ENCODE data around the gene NDUFAF8.

Gene NDUFAF8

DNA sequence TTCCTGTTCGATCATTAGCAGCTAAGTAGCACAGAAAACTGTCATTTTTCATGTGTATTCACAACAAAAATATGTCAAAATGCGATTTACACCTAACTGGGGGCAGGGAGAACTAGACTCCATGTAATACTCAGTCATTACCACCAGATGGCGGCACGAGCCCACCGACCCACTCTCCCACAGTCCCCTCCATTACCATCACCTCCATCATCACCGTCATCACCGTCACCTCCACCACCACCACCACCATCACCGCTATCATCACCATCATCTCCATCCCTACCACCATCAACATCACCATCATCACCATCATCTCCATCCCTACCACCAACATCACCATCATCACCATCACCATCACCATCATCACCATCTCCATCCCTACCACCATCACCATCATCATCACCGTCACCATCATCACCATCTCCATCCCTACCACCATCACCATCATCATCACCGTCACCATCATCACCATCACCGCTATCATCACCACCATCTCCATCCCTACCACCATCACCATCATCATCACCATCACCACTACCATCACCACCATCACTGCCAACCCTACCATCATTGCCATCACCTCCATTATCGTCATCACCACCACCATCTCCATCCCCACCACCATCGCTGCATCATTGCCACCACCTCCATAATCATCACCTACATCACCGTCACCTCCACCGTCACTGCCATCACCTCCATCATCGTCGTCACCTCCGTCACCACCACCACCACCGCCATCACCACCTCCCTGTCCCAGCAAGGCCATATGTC is 14.4 kb downstream of the NDUFAF8 start:
- no peak for DNase-seq

DNA sequence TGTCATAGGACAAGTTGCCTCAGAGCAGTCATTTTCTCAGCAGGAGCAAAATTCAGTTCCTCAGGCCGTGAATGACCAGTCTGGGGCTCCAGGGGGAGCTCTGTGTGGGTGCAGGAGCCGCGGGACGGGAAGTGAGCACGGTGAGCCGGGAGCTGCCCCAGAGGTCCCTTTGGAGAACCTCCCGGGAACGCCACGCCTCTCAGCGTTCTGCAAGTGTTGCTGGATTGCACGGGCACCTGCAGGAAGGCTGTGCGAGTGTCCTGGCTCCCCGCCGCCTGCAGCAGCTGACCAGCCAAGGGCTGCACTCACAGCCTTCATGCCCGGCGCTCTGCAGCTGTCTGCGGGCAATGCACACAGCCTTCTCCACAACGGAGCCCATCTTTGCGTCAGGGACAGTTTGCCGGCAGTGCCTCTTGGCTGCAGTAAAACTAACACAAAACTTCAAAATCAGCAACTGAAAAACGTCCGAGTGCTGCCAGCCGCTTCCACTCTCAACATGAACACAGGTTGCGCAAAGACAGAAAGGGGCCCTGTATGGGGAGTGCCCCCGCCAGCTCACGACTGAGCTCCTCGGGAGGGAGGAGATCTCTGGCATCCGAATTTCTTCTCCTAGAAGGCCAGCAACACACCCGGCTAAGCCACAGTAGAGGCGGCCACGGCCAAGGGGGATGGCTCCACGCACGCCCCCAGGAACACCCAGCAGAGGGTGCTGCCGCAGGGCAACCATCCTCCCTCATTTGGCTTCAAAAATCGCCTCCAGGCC is 16.0 kb downstream of the NDUFAF8 start:
- peak; percentile 68 for DNase-seq

DNA sequence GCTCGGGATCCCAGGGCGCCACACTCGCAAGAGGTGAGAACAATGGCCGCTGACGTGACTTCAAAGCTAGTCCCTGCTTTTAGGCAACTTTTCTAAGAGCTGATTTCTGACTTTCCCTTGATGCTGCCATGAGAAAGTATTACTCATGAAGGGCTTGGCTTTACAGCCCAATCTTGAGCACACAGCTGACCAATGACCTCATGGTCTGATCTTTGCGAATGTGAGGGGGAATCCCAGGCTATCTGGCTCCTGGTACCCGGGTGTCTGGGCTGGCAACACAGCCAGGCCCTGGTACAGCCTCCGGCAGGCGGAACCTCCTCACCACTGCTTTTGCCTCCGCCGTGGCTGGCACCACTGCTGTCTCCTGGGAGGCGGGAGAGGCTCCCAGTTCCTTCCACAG is 17.5 kb downstream of the NDUFAF8 start:
- no peak for DNase-seq

DNA sequence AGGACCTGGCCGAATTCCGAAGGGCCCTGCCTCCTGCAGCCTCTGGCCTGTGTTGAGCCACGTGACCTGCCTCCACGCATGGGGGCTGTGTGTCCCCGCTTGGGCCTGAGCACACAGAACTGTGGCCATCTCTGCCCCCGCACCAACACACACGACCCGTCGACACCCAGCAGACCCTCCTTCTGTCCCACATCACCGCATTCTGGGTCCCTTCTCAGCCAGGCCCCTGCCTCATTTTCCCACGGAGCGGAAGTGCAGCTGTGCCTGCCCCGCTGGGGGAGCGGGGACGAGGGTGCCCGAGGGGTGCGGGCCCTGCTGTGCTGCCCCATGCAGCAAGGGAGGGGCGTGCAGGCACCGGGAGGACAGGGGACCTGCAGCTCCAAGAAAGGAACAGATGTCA is 18.4 kb downstream of the NDUFAF8 start:
- no peak for DNase-seq

DNA sequence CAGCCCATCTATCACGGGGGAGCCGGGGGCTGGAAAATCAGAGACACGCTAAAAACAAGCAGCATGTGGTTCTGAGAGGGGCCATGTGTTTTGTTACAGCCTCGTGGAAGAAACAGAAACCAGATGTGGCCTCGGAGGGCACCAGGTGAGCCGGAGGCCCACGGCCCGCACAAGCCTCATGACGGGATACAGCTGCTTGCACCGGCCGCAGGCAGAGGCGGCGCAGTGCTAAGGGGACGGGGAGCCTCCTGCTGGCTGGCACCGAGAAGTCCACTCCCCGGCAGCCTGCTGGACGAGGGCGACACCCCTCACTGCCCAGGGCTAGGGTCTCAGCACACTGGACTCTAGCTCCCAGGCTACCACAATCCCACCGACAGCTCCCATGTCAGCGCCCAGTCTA is 19.2 kb downstream of the NDUFAF8 start:
- no peak for DNase-seq

DNA sequence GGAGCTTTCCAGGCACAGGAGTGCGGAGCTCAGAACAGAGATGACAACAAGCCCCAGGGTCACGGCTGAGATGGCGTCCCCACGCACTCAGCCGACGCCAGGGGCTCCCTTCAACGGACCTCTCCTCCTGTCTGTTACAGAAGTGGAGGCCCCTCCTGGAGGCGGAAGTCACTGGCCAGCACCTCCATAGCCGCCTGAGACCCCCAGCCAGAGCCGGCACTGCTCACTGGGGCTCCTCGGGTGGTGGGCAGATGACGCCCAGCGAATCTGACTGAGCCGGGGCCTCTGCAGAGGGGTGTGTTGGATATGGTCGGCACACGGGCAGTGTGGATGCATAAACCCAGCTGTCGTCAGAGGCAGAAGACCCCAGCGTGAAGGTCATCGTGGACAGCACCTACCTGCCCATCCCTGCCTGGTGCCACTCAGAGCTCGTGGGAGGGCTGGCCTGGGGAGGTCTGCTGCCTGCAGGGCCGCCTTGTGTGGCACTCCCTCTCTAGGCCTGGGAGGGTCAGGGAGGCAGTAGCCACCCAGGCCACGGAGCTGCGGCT is 20.0 kb downstream of the NDUFAF8 start:
- no peak for DNase-seq

DNA sequence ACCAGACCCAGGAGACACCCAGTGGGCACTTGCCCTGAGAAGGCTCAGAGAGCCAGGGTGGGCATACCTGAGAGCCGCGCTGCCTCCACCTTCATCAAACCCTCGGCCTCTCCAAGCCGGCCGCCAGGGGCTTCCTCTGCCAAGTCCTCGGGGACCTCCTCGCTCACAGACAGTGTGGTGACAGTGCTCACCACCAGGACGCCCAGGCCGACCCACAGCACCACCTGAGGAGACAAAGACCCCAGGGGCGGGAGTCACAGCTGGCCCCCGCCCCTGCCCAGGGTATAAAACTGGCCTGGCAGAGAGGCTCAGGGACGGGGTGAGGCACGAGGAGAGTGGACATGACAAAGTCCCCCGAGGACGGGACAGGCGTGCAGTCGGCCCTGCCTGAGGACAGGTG is 21.1 kb downstream of the NDUFAF8 start:
- DNase-seq, result no peak

DNA sequence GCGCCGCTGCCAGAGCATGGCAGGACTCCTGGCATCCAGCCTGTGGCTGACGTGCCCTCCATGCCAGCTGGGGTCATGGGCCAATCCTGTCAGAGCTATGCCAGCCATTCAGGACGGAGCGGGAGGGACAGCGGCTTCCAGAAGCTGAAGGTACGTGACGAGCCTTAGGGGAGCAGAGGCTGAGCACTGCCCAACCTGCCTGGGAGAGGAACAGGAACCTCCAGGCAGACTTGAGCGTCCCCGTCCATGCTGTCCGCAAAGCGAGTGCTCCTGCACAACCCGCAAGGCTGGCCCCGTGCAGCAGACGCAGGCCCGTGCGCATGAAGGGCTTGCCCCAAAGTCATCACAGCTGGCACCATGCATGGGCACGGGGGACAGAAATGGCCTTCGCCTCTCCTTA is 21.5 kb downstream of the NDUFAF8 start:
- no peak for DNase-seq

DNA sequence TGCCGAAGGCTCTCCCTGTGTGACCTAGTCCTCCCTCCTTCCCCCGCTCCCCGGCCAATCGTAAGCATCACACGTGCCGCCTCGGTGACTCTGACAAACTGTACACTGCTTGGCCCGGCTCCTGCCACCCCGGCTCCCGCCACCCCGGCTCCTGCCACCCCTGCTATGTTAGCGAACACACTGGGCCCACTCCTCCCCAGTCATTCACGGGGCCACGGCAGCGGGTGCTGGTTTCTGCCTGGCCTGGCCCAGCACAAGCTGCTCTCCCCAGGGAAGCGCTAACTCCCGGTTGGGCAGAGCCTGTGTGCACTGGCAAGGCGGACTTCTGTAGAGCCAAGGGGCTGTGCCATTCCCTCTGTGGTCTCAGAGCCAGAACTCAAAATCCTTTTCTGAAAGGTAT is 22.0 kb downstream of the NDUFAF8 start:
- DNase-seq, result no peak

DNA sequence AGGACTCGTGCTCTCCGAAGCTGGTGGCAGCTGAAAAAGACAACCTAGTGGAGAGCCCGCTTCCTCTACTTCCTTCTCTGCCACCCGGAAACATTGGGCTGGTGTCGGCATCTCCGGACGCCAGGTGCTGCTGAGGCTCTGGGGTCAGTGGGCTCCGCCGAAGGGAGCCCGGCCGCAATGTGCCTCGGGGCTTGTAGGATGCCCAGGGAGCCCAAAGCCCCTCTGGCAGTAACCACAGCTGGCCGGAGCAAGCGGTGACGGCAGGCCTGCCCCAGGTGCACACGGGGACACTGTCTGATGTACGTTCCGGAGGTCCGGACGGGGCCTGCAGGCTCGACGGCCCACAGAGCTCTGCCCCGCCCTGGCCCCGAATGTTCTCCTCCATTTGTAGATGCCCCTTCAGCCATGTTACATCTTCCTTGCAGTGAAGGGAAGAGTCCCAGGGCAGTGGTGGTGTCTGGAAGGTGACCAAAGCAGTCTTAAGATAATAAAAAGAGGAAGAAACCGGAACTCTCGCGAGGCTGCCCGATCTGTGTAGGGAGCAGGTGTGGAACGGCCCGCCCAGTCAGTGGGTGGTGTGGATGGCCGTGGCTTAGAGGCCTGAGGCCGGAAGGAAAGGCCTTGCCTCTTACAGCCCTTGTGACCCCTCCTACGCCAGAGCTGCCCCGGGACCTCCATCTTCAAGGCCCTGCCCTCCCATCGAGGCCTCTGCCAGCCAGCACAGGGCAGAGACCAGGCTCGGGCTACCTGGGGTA is 22.6 kb downstream of the NDUFAF8 start:
- DNase-seq, result no peak

DNA sequence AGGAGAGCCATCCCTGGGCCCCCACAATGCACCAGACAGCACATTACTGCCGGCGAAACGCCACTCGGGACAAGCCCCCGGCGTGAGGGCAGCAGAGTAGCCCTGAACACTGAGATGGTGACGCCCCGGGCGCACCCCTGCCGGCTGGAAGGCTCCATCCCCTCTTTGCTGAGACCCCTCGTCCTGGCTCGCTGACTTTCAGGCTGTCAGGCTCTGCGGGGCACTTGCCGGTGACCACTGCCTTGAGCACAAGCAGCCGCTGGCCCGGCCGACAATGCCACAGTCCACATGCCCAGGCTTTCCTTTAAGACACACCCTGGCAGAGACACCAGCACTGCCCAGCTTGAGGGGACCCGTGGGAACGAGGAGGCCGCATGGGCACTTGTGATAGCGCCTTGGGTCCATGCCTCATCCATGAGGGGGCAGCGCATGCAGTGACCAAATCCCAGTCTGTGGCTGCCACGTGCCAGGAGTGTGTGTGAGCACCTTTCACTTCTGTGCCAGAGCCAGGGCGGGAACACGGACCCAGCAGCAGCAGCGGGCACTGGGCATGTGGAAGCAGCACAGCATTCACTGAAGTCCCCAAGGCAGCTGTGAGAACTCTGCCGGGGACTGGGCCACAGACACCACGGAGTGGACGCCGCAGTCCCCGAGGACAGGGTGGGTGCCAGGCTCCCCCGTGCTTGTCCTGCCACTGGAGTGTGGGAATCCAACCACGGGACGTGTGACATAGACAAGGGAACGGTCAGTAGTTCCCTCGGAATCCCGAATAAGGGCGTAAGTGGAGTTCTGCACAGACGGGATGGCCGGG is 24.5 kb downstream of the NDUFAF8 start:
- DNase-seq, result no peak

DNA sequence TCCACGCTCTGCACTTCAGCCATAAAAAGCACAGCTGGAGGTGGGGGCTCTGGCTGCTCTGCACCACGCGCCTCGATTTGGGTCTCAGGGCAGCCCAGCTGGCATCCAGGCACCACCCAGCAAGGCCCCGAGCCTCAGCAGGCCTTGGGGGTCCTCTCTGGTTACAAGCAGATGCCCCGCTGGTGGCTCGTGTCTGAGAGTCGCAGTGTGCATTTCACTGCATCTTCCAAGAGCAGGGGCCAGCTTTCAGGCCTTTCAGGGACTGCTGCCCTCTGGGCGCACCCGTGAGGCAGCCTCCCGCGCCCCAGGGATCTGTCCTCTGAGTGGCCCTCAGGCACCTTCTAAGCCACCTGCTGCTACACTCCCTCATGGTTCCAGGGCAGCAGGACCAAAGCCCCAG is 25.5 kb downstream of the NDUFAF8 start:
- no peak for DNase-seq

DNA sequence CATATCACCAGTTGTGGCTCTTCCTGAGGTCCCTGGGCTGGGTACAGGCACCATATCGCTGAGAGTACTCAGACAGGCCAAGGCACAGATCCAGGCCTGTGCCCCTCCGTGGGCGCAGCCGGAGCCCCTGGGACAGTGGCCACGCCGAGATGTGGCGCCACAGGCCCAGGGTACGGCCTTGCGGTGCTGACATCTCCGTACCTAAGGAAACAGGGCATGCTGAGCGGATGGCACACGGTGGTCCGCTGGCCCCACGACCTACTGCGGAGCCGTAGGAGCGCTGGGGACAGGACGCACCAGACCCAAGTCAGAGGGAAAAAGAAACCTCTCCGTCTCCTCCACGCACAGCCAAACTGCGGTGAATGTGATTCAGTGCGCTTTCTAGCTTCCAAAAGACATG is 26.5 kb downstream of the NDUFAF8 start:
- DNase-seq, result no peak

DNA sequence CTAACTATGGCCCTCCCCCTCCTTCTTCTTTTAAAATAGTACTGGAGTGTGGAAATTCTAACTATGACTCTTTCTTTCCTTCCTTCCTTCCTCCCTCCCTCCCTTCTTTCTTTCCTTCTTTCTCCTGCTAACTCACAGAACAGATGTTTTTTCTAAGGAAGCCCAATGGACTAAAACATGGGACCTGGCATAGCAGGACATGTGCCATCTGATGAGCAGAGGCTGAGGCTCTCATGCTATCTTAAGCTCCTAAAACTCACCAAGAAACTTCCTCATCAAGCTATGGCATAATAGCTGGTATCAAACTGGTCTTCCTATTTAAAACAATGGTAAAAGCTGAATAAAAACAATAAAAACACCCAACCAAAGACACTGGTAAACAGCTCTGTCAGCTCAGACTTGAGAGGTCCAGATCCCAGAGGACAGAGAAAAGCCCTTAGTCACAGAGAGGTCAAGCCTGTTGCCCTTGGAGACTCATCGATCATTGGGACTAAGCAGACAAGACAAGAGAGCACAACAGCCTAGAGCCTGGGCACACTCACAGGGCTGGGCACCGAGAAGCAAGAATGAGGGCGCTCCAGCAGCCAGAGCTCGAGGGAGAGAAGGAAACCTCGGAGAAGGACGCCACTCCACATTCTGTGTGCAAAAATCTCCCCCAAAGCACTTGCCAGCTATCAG is 28.4 kb downstream of the NDUFAF8 start:
- no peak for DNase-seq

DNA sequence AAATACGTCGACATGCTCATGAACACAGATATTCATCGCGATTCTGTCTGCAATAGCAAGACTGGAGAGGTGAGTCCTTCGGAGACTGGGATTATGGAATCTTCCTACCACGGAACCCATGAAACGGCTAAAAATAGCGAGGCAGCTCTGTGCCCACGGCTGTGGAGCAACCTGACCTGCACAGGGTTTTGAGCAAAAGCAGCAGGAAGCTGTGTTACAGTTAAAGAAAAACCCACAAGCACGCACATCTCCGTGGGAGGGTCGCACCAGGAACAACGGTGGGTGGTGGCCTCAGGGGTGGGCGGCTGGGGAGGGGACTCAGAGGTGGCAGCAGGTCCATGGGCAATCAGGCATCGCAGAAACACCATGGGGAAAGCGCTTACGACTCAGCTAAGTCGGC is 31.2 kb downstream of the NDUFAF8 start:
- DNase-seq, result no peak

DNA sequence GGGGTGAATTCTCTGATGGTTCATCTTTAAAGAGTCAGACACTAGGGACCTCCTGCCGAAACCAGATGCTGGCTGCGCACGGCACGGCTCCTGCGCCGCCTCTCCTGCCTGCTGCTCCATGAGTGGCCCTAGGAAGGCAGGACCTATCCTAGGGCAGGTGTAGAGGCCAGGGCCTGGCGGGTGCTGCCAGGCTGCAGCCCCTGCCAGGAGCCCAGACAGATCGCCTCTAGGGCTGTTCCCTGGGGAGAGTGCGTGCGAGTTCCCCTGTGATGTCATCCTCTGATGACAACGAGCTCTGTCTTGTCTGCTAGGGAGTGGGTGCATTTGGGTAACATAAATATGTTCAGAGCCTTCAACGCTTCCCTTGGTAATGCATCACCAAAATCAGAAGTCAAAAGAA is 32.1 kb downstream of the NDUFAF8 start:
- no peak for DNase-seq

DNA sequence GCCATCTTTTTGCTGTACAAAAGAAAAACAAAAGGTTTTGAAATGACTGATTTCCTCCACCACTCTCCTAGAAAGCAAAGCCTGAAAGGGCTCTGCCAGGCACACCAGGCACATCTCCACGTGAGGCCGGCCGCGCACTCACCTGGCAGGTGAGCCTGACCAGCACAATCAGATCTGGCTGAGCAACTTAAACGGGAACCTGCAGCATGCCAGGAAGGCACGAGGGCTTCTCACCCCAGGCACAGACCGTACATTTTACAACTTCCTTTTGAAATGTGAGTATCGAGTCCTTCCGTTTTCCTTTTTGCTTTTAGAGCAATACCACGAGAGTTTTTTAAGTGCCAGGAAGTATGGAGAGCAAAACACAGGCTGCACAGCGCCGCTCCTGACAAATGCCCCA is 33.5 kb downstream of the NDUFAF8 start:
- no peak for DNase-seq

DNA sequence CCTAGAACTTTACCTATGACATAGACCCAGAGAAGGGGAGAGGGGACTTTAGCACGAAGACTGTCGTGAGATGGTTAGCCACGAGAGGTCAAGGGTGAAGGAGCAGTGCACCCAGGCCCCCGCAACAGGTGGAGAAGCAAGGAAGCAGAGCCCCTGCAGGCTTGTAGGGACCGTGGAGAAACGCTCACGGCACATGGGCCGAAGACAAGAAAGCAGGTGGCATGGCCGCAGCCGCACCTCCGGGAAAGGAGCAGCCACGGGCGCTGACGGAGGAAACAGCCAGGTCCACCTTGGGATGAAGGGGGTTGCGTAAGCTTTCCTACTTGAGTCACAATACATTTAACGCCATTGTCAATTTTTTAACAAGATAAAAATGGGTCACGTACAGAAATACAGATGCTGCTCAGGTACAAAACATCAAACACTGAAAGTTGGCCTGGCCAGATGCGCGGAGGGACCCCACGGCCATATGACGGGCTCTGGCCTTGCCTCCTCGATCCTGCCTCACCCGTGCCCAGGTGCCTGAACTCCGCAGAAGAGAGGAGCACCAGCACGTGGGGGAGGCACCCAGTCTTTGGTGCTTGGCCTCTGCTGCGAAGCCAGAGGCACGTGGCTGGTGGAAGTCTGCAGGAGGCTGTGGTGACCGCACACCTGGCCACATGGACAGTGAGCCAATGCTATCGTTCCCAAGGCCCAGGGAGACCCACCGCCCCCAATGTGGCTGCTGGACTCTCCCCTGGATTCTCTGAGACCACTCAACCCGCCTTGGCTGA is 34.8 kb downstream of the NDUFAF8 start:
- no peak for DNase-seq

DNA sequence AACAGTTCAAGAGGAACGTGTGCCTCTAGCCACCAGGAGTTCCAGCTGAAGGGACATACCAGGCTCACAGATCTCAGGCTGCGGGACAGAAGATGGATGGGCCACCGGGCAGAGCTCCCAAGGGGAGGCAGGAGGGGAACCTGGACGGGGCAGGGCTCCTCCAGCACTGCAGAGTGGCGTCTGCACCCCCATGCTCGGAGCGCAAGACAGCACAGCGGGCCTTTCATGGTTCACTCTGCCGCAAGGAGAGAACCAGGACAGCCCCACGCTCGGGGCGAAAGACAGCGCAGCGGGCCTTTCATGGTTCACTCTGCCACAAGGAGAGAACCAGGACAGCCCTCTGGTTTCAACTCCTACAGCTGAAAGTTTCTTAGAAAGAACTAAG is 35.3 kb downstream of the NDUFAF8 start:
- DNase-seq, result no peak

DNA sequence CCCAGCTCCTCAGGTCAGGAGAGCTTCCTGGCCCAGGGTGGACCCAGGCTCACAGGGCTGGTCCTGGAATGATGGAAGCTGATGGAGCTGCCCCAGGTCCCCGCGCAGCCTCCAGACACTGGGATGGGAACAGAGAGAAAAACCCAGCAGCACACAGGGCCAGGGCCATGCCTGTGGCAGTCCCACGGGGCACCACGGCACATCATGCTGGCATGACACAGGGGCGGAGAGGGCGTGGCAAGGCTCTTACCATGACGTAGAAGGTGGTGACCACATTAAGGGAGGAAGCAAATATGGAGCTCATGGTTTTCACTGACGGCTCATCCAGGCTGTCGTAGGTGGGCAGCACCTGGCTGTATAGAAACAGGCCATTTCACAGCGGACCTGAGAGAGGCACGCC is 37.7 kb downstream of the NDUFAF8 start:
- DNase-seq, result no peak

DNA sequence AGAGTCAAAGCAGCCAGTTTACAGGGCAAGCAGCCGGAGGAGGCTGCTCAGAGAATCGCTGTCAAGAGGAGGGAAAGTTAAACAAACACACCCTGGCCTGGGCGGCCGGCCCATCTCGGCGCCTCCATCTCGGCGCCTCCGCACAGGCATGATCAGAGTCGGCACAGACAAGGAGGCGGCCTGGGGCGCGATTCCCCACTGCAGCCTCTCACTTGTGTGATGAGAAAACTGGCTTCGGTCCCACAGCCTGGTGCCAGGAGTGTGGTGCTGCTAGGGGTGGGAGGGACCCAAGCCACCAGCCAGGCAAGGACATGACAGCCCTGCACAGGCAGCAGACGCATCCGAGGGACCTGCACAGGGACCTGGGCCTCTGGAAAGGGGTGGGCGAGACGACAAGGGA is 38.3 kb downstream of the NDUFAF8 start:
- peak; percentile 25 for DNase-seq

Measured in NCI-H2107 (cell line).